Prostate gland (tissue), 2 donors: Measurements from ENCODE around the gene ECM1. TPM values are rescaled to one million over a fixed set of nuclear protein-coding genes. Genes with fewer than 3 reads are reported as not detected.

Experiments used
- DNase-seq: peaks from one replicate; pipeline ENCODE4 v3.0.0-alpha.2; 2019; ENCODE audit warnings: low spot score
- H3K27ac ChIP-seq, 2 donors: fragments of 200-600 bp; sonication (generic); 2 replicates each; pipeline ENCODE4 v1.5.1; 2017 to 2019
- H3K27me3 ChIP-seq: fragments of 200-600 bp; sonication (generic); replicated peaks from 2 replicates; pipeline ENCODE4 v1.5.1; 2019; ENCODE audit not compliant: insufficient read depth
- H3K36me3 ChIP-seq, 2 donors: fragments of 200-600 bp; sonication (generic); 1 replicate in 1 of 2; 2 replicates in 1 of 2; pipeline versions ENCODE4 v1.5.1 to v1.8.1; 2017 to 2019
- H3K4me1 ChIP-seq: fragments of 200-600 bp; sonication (generic); replicated peaks from 2 replicates; pipeline ENCODE4 v1.5.1; 2019
- H3K4me3 ChIP-seq, 2 donors: fragments of 200-600 bp; sonication (generic); 2 replicates each; pipeline ENCODE4 v1.5.1; 2017 to 2019
- H3K9me3 ChIP-seq: fragments of 200-600 bp; sonication (generic); 2 replicates; pipeline ENCODE4 v1.5.1; 2017
- POLR2A ChIP-seq: fragments of 450-650 bp; IDR thresholded peaks from one replicate; pipeline ENCODE4 v1.6.1; 2016; ENCODE audit warnings: antibody characterized with exemption, mild to moderate bottlenecking
- POLR2AphosphoS5 ChIP-seq: sonication (generic); formaldehyde crosslinking; IDR thresholded peaks from one replicate; pipeline ENCODE4 v1.6.1; 2017; ENCODE audit warnings: antibody characterized with exemption
- WGBS: methylation state at CpG from one replicate; pipeline ENCODE4 v1.1.5; 2018; 5-methylcytosine and 5-hydroxymethylcytosine counted together
- intact Hi-C: fragments of 100-400 bp; cut with DNase I; formaldehyde crosslinking; loops from one replicate; pipeline ENCODE4 v1.14.2; 2022
- total RNA-seq, 2 donors: library from RNA; depleted of rRNA; stranded (reverse); fragments of >200 nt; gene quantifications; one replicate each; pipeline ENCODE4 v1.1.0, GENCODE V29; 2016
- TF ChIP-seq, protein P1 (sequence below), 4 experiments: fragments of 200-600 bp in 2 of 4; fragments of 450-650 bp in 2 of 4; sonication (generic) in 2 of 4; IDR thresholded peaks; 1 replicate in 3 of 4; 2 replicates in 1 of 4; pipeline ENCODE4 v1.5.1; 2016 to 2019; ENCODE audit warnings: antibody characterized with exemption in 4 of 4, mild to moderate bottlenecking in 2 of 4, moderate library complexity in 2 of 4

The ECM1 gene
- total RNA-seq, 2 donors from 2014 or later = 4.7 to 12.3 TPM

DNA sequence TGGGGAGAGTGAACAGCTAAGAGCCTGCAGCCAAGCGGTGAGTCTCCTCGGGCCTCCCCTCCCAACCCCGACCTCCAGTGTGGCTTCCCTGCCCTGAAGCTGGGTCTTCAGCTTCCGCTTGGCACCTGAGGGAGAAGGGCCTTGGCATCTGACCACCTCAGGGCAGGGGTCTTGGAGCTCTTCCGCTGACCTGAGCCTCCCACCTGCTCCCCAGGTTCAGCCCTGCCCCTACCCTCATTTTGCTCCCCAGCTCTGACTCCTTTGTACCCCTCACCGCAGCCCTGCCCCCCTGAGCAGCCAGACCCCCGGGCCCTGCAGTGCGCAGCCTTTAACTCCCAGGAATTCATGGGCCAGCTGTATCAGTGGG lies 46.2 kb downstream of the ECM1 start:
- TF ChIP-seq, protein P1, sequence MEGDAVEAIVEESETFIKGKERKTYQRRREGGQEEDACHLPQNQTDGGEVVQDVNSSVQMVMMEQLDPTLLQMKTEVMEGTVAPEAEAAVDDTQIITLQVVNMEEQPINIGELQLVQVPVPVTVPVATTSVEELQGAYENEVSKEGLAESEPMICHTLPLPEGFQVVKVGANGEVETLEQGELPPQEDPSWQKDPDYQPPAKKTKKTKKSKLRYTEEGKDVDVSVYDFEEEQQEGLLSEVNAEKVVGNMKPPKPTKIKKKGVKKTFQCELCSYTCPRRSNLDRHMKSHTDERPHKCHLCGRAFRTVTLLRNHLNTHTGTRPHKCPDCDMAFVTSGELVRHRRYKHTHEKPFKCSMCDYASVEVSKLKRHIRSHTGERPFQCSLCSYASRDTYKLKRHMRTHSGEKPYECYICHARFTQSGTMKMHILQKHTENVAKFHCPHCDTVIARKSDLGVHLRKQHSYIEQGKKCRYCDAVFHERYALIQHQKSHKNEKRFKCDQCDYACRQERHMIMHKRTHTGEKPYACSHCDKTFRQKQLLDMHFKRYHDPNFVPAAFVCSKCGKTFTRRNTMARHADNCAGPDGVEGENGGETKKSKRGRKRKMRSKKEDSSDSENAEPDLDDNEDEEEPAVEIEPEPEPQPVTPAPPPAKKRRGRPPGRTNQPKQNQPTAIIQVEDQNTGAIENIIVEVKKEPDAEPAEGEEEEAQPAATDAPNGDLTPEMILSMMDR (IDR thresholded peaks at IDR 0.05) = no peak
- TF ChIP-seq POLR2AphosphoS5 = no peak
- no peak for TF ChIP-seq POLR2A
- Histone ChIP-seq H3K27me3 (no peaks in the 10 kb centered on the region), H3K36me3 (no peaks in the 10 kb centered on the region), H3K27ac (no peak overlapping the region), H3K9me3 (no peaks in the 10 kb centered on the region), H3K4me3 (no peak overlapping the region), H3K4me1 (no peaks in the 10 kb centered on the region)
- DNase-seq = no peak
- intact Hi-C loops = loop anchor here (5.0 to 10.0 kb wide), 2 partner anchors 87 to 189 kb away; partner anchors contain the start of gene RPRD2
- WGBS = 86% methylated on average over 8 of the region's 8 CpGs

DNA sequence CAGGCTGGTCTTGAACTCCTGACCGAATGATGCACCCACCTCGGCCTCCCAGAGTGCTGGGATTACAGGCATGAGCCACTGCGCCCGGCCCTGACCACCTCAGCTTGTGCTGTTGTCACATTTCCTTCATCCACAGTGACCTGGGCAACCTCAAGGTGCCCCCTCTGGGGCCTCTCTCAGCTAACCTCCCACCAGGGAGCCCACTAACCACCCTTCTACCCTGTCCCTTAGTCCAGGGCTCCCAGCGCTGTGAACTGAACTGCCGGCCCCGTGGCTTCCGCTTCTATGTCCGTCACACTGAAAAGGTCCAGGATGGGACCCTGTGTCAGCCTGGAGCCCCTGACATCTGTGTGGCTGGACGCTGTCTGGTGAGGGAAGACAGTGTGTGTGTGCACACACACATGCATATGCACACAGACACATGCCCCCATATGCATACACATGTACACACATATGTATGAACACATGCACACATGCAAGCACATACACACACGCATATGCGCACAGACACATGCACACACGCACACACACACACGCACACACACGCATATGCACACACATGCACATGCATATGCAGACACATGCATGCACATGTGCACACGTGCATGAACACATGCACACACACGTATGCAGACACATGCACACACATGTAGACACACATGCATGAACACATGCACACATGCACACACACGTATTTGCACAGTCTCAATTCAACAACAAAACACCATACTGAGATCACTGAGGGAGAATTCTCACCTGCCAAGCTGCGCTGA lies 47.5 kb downstream of the ECM1 start:
- Histone ChIP-seq H3K36me3 (no peaks in the 10 kb centered on the region), H3K27me3 (no peaks in the 10 kb centered on the region), H3K27ac (no peak overlapping the region), H3K4me3 (no peak overlapping the region), H3K9me3 (no peaks in the 10 kb centered on the region), H3K4me1 (peaks cover 5% of the 10 kb centered on the region)
- TF ChIP-seq POLR2AphosphoS5 = no peak
- TF ChIP-seq, protein P1 (IDR thresholded peaks at IDR 0.05) = no peak
- TF ChIP-seq POLR2A = no peak
- intact Hi-C loops = loop anchor here (10.0 kb wide), 1 partner anchor 191 kb away; the partner anchor contains the start of gene RPRD2
- no peak for DNase-seq
- 90% methylated on average over 19 of the region's 19 CpGs for WGBS

DNA sequence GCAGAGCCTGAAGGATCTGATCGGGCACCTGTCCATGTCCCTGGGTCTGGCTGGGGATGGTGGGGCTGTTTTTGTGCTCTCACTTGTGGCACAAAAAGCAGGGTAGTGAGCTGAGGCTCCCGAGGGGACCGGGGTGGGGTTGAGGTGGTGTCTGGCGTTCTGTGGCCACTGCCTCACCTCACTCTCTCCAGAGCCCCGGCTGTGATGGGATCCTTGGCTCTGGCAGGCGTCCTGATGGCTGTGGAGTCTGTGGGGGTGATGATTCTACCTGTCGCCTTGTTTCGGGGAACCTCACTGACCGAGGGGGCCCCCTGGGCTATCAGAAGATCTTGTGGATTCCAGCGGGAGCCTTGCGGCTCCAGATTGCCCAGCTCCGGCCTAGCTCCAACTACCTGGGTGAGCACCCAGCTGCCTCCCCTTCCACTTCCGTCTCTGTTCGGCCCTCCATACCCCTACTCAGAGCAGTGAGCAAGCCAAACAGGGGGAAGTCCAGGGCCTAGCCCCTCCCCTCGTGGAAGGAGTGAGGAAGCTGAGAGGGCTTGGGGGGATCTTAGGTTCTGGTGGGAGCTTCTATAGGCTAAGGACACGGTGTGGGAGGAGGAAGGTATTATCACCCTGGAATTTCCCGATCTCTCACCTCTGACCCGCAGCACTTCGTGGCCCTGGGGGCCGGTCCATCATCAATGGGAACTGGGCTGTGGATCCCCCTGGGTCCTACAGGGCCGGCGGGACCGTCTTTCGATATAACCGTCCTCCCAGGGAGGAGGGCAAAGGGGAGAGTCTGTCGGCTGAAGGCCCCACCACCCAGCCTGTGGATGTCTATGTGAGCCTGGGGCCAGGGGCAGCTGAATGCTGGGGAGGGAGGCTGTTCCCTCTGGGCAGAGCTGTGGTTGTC lies 48.3 kb downstream of the ECM1 start:
- Histone ChIP-seq H3K27ac (no peak overlapping the region), H3K4me3 (no peak overlapping the region), H3K9me3 (no peaks in the 10 kb centered on the region), H3K4me1 (peaks cover 7% of the 10 kb centered on the region), H3K27me3 (no peaks in the 10 kb centered on the region), H3K36me3 (no peaks in the 10 kb centered on the region)
- TF ChIP-seq, protein P1 (IDR thresholded peaks at IDR 0.05) = no peak
- no peak for TF ChIP-seq POLR2AphosphoS5
- no peak for TF ChIP-seq POLR2A
- intact Hi-C loops = loop anchor here (10.0 kb wide), 1 partner anchor 191 kb away; the partner anchor contains the start of gene RPRD2
- no peak for DNase-seq
- 76% methylated on average over 26 of the region's 26 CpGs for WGBS

DNA sequence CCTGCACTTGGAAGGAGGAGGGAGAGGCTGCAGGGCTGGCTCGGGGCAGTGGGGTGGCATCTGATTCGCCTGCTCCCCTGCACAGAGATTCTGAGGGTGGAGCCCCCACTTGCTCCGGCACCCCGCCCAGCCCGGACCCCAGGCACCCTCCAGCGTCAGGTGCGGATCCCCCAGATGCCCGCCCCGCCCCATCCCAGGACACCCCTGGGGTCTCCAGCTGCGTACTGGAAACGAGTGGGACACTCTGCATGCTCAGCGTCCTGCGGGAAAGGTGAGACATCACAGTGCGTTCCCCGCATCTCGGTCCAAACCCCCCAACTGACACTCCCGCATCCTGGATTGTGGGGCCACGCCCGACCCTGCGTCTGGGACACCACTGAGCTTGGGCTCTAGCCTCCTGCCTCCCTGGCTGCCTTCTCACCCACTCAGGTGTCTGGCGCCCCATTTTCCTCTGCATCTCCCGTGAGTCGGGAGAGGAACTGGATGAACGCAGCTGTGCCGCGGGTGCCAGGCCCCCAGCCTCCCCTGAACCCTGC lies 49.2 kb downstream of the ECM1 start:
- intact Hi-C loops = loop anchor here (10.0 kb wide), 1 partner anchor 192 kb away; the partner anchor contains the start of gene RPRD2

More for the DNA sequence above, 49.2 kb downstream of the ECM1 start:
- Histone ChIP-seq H3K4me3 (no peak overlapping the region), H3K9me3 (no peaks in the 10 kb centered on the region), H3K36me3 (no peaks in the 10 kb centered on the region), H3K27ac (no peak overlapping the region), H3K27me3 (no peaks in the 10 kb centered on the region), H3K4me1 (peaks cover 7% of the 10 kb centered on the region)
- no peak for DNase-seq
- 89% methylated on average over 23 of the region's 26 CpGs for WGBS
- TF ChIP-seq POLR2A = no peak
- no peak for TF ChIP-seq POLR2AphosphoS5
- TF ChIP-seq, protein P1 (IDR thresholded peaks at IDR 0.05) = no peak
